Right atrium auricular region (tissue), 2 donors: ENCODE measurements around the gene CCT6A. TPM values are rescaled to one million over a fixed set of nuclear protein-coding genes. Genes with fewer than 3 reads are reported as not detected.
"Not testable (repeated sequence)": the region's sequence is repeated elsewhere in the genome, so short reads cannot be mapped to it uniquely, and the experiment has no call there.

ENCODE experiments used
- DNase-seq: peaks from one replicate; pipeline ENCODE4 v3.0.0-alpha.2; 2019; ENCODE audit warnings: low spot score
- H3K27ac ChIP-seq, 2 donors: fragments of 200-600 bp; sonication (generic); 1 replicate in 1 of 2; 2 replicates in 1 of 2; pipeline ENCODE4 v1.5.1; 2016 to 2019
- H3K27me3 ChIP-seq, 2 donors: fragments of 200-600 bp; sonication (generic); one replicate each; pipeline versions ENCODE4 v1.5.1 to v1.6.0; 2017 to 2019
- H3K36me3 ChIP-seq: fragments of 200-600 bp; sonication (generic); one replicate; pipeline ENCODE4 v1.5.1; 2016
- H3K4me1 ChIP-seq, 2 donors: fragments of 200-600 bp; sonication (generic); one replicate each; pipeline versions ENCODE4 v1.5.1 to v1.6.0; 2017 to 2019
- H3K4me3 ChIP-seq, 2 donors: fragments of 200-600 bp; sonication (generic); 1 replicate in 1 of 2; 2 replicates in 1 of 2; pipeline ENCODE4 v1.5.1; 2017 to 2019; ENCODE audit warnings: mild to moderate bottlenecking in 1 of 2, moderate library complexity in 1 of 2
- H3K9me3 ChIP-seq, 2 donors: fragments of 200-600 bp; sonication (generic); one replicate each; pipeline ENCODE4 v1.5.1; 2019
- total RNA-seq, 2 donors: library from RNA; depleted of rRNA; stranded (reverse); fragments of >200 nt; gene quantifications; one replicate each; pipeline ENCODE4 v1.1.0, GENCODE V29; 2016
- TF ChIP-seq, protein P1 (sequence below), 2 donors: fragments of 200-600 bp; sonication (generic); IDR thresholded peaks; one replicate each; pipeline ENCODE4 v1.5.1; 2019; ENCODE audit warnings: antibody characterized with exemption in 2 of 2

Gene CCT6A
- total RNA-seq, 2 donors from 2014 or later, result 39.3 to 68.1 TPM

DNA sequence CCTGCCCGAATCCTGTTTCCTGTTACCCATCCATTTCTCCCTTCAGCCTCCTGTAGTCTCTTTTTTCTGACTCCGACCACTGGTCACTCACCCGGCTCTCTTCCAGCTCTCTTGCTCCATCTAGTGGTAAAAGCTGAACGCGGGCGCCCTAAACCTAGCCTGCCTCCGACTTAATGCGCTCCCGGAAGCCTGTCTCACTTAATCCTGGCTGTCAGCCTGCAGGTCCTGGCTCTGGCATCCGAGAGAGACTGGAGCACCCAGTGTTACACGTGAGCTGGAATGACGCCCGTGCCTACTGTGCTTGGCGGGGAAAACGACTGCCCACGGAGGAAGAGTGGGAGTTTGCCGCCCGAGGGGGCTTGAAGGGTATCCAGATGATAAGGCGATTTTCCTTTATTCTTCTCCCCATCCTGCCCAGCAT, 22.8 kb downstream of the CCT6A start:
- peak overlapping the region; percentile 45 to 50 for H3K27ac ChIP-seq
- TF ChIP-seq, protein P1, sequence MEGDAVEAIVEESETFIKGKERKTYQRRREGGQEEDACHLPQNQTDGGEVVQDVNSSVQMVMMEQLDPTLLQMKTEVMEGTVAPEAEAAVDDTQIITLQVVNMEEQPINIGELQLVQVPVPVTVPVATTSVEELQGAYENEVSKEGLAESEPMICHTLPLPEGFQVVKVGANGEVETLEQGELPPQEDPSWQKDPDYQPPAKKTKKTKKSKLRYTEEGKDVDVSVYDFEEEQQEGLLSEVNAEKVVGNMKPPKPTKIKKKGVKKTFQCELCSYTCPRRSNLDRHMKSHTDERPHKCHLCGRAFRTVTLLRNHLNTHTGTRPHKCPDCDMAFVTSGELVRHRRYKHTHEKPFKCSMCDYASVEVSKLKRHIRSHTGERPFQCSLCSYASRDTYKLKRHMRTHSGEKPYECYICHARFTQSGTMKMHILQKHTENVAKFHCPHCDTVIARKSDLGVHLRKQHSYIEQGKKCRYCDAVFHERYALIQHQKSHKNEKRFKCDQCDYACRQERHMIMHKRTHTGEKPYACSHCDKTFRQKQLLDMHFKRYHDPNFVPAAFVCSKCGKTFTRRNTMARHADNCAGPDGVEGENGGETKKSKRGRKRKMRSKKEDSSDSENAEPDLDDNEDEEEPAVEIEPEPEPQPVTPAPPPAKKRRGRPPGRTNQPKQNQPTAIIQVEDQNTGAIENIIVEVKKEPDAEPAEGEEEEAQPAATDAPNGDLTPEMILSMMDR (IDR thresholded peaks at IDR 0.05), result peak; percentile 81 to 93
- no peaks in the 10 kb centered on the region for H3K9me3 ChIP-seq
- peaks cover 23% of the 10 kb centered on the region for H3K36me3 ChIP-seq
- peaks cover 0 to 18% of the 10 kb centered on the region in 2 donors for H3K4me1 ChIP-seq
- DNase-seq, result peak; percentile 90
- no peak overlapping the region for H3K4me3 ChIP-seq
- H3K27me3 ChIP-seq, result no peaks in the 10 kb centered on the region

DNA sequence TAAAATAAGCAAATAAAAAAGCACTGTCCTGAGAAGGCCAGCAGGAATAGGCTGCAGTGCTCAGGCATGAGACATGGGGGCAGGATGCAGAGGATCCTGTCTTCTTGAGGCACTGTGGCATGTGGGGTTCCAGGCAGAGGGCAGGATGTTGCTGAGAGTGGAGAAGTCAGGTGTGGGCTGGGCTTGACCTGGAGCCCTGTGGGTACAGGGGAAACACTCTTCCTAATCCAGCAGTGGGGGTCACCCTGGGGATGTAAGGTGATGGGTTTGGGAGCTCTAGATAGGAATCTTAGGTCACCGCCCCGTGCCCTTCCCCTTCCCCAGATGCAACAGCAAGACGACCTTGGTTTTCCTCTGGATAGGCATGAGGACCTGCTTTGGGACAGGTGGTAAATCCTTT, 26.1 kb downstream of the CCT6A start:
- no peaks in the 10 kb centered on the region for H3K27me3 ChIP-seq
- peak overlapping the region in 1 of 2 donors; percentile 75 for H3K27ac ChIP-seq
- TF ChIP-seq, protein P1 (IDR thresholded peaks at IDR 0.05), result no peak
- H3K9me3 ChIP-seq, result no peaks in the 10 kb centered on the region
- DNase-seq, result no peak
- H3K36me3 ChIP-seq, result peaks cover 28% of the 10 kb centered on the region
- no peak overlapping the region for H3K4me3 ChIP-seq
- peaks cover 0 to 32% of the 10 kb centered on the region in 2 donors for H3K4me1 ChIP-seq

DNA sequence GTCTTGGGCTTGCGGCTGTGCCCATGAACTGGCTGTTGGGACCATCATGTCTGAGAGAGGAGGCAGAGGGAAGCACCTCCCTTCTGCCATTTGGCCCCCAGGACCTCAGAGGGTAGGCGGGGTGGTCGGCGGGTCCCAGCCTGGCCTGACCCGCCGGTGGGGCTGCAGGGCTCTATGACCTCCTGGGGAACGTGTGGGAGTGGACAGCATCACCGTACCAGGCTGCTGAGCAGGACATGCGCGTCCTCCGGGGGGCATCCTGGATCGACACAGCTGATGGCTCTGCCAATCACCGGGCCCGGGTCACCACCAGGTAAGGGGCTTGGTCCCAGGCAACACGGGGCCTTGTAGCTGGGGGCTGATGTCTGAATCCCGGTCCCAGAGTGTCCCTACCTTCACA, 26.6 kb downstream of the CCT6A start:
- DNase-seq, result no peak
- H3K27me3 ChIP-seq, result no peaks in the 10 kb centered on the region
- peaks cover 28% of the 10 kb centered on the region for H3K36me3 ChIP-seq
- no peaks in the 10 kb centered on the region for H3K9me3 ChIP-seq
- H3K4me1 ChIP-seq, result peaks cover 0 to 35% of the 10 kb centered on the region in 2 donors
- TF ChIP-seq, protein P1 (IDR thresholded peaks at IDR 0.05), result no peak
- peak overlapping the region; percentile 75 to 83 for H3K27ac ChIP-seq
- H3K4me3 ChIP-seq, result no peak overlapping the region

DNA sequence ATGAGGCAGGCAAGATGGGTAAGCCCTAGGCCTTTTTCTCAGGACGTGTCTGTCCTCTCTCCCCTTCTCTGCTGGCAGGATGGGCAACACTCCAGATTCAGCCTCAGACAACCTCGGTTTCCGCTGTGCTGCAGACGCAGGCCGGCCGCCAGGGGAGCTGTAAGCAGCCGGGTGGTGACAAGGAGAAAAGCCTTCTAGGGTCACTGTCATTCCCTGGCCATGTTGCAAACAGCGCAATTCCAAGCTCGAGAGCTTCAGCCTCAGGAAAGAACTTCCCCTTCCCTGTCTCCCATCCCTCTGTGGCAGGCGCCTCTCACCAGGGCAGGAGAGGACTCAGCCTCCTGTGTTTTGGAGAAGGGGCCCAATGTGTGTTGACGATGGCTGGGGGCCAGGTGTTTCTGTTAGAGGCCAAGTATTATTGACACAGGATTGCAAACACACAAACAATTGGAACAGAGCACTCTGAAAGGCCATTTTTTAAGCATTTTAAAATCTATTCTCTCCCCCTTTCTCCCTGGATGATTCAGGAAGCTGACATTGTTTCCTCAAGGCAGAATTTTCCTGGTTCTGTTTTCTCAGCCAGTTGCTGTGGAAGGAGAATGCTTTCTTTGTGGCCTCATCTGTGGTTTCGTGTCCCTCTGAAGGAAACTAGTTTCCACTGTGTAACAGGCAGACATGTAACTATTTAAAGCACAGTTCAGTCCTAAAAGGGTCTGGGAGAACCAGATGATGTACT, 28.1 kb downstream of the CCT6A start:
- no peak overlapping the region for H3K4me3 ChIP-seq
- H3K27ac ChIP-seq, result peak overlapping the region; percentile 75 to 83
- peak; percentile 84 for DNase-seq
- H3K27me3 ChIP-seq, result no peaks in the 10 kb centered on the region
- H3K36me3 ChIP-seq, result peaks cover 31% of the 10 kb centered on the region
- TF ChIP-seq, protein P1 (IDR thresholded peaks at IDR 0.05), result peak; percentile 78 to 82
- H3K4me1 ChIP-seq, result peaks cover 0 to 38% of the 10 kb centered on the region in 2 donors
- no peaks in the 10 kb centered on the region for H3K9me3 ChIP-seq

DNA sequence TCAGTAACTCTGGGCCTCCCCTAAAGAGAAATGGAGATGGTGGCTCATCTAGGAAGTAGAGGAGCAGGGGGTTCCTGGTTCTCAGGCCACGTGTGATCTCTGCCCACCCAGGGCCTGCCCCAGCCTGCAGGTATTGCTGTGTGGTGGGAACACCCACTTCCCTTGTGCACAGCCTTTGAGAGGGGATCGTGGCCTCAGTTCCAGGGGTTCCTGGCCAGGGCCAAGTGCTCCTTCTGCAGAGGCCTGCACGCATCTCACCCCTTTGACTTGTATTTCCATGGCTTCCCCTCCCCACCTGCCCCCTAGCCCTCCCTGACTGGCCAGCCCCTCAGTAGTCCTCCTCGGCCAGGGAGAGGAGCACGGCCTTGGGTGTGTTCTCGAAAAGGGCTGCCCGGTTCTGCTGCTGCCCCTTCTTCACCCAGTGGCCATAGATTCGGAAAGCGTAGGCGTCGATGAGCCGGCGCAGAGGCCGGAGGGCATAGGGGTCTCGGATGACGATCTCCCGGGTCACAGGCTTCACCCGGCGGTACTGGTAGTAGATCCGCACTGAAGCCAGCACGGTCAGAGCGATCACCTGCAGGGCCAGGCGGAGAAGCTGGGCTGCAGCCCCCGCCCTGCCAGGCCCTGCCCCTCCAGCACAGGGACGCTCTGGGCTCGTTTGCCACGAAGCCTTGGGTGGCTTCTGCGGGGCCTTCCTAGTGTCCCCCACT, 29.3 kb downstream of the CCT6A start:
- H3K4me3 ChIP-seq, H3K9me3 ChIP-seq, H3K27me3 ChIP-seq, DNase-seq: not testable (repeated sequence)
- Histone ChIP-seq H3K27ac (peak overlapping the region; percentile 75 to 83), H3K4me1 (peaks cover 0 to 36% of the 10 kb centered on the region in 2 donors), H3K36me3 (peaks cover 43% of the 10 kb centered on the region)

DNA sequence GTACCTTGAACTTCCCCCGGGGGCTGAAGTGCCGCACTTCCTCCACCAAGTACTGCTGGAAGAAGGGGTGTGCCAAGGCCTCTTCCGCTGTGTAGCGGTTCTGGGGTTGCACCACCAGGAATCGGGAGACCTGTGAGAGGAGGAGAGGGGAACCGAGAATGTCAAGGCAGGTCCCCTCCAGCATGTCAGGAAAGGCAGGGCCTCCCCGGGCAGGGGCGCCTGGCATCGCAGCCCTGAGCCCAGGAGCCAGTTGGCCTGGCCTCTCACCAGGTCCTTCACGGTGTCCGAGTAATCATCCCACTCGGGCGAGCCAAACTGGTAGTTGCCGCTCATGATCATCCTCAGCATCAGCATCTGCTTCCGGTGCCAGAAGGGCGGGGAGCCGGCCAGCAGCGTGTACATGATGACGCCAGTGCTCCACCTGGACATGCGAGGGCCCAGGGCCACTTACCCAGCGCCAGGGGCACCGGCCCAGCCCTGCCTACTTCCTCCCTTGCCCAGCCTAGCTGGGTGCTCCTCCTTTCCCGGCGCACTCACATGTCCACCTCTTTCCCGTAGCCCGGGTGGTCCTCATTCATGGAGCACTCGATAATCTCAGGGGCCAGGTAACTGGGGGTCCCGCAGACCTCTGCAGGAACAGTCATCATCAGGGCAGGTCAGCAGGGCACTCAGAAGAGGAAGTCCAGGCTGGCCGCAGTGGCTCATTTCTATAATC, 30.2 kb downstream of the CCT6A start:
- Histone ChIP-seq H3K36me3 (peaks cover 52% of the 10 kb centered on the region), H3K27ac (no peak overlapping the region), H3K4me1 (peaks cover 0 to 36% of the 10 kb centered on the region in 2 donors), H3K27me3 (no peaks in the 10 kb centered on the region), H3K4me3 (no peak overlapping the region), H3K9me3 (no peaks in the 10 kb centered on the region)
- no peak for DNase-seq
- TF ChIP-seq, protein P1 (IDR thresholded peaks at IDR 0.05), result no peak
